ENCODE results near the gene LZTS2. TPM values are rescaled to one million over a fixed set of nuclear protein-coding genes. Genes with fewer than 3 reads are reported as not detected.

The LZTS2 gene
- total and polyA plus RNA-seq, 2 of the 8 experiments (the other 6 are each of a cell fraction or from before 2014, with no cell fraction given): 75.7 to 99.5 TPM

GRCh38 chr10:101033276-101033675 is 33.7 kb downstream of the LZTS2 start (continued):
- TF ChIP-seq CHD7 (IDR thresholded peaks at IDR 0.05; ENCODE audit: insufficient replicate concordance, low read length) (no peak), USF2 (IDR thresholded peaks at IDR 0.05; ENCODE audit: low read length) (no peak), BCL11A (IDR thresholded peaks at IDR 0.05; ENCODE audit: low read depth in 2 of 2, low read length in 2 of 2) (no peak), SP4 (IDR thresholded peaks at IDR 0.05; ENCODE audit: low read length) (no peak), CTBP2 (IDR thresholded peaks at IDR 0.05; ENCODE audit: borderline replicate concordance, insufficient read depth, insufficient read length, low read length) (no peak), ZNF274 (IDR thresholded peaks at IDR 0.05; ENCODE audit: borderline replicate concordance, extremely low read depth, low read length) (no peak), POLR2A (IDR thresholded peaks at IDR 0.05; ENCODE audit: control extremely low read depth in 1 of 2, low read depth in 2 of 2, low read length in 2 of 2) (no peak), ATF2 (IDR thresholded peaks at IDR 0.05; ENCODE audit: low read length) (no peak), GTF2F1 (IDR thresholded peaks at IDR 0.05; ENCODE audit: borderline replicate concordance, low read depth, low read length) (no peak)
